Fibroblast of skin of right quadriceps (primary cell): ENCODE data around the gene CDC42BPB.

Source experiments
- DNase-seq: peaks from one replicate; pipeline ENCODE4 v3.0.0-alpha.2; 2013

Gene CDC42BPB

GRCh38 chr14:103057372-103058163 is at the start of gene CDC42BPB:
Gene CDC42BPB (minus strand): TSS chr14:103057549. CDS start chr14:103057173, 376 bp downstream.
- DNase-seq: peak; percentile 94

GRCh38 chr14:103105580-103106150 is 48.3 kb upstream of the CDC42BPB start:
- no peak for DNase-seq

GRCh38 chr14:103104654-103105452 is 47.5 kb upstream of the CDC42BPB start:
- peak; percentile 32 for DNase-seq

- no peak for DNase-seq
These were observed 47.0 kb upstream of the CDC42BPB start for GRCh38 chr14:103104389-103104653.

- no peak for DNase-seq
These were observed 46.4 kb upstream of the CDC42BPB start for GRCh38 chr14:103103461-103104388.

GRCh38 chr14:103102689-103103260 is 45.4 kb upstream of the CDC42BPB start:
- no peak for DNase-seq

GRCh38 chr14:103101963-103102688 is 44.8 kb upstream of the CDC42BPB start:
- no peak for DNase-seq

- no peak for DNase-seq
These were observed 44.1 kb upstream of the CDC42BPB start for GRCh38 chr14:103101257-103101962.

GRCh38 chr14:103100281-103101121 is 43.2 kb upstream of the CDC42BPB start:
- no peak for DNase-seq

- no peak for DNase-seq
These were observed 42.5 kb upstream of the CDC42BPB start for GRCh38 chr14:103099733-103100280.

GRCh38 chr14:103099081-103099732 is 41.9 kb upstream of the CDC42BPB start:
- no peak for DNase-seq

- DNase-seq: no peak
These were observed 40.9 kb upstream of the CDC42BPB start for GRCh38 chr14:103097994-103098957.

- DNase-seq: no peak
These were observed 40.1 kb upstream of the CDC42BPB start for GRCh38 chr14:103097244-103097993.

- DNase-seq: no peak
These were observed 39.0 kb upstream of the CDC42BPB start for GRCh38 chr14:103096387-103096786.

GRCh38 chr14:103095210-103095778 is 37.9 kb upstream of the CDC42BPB start:
- DNase-seq: no peak

GRCh38 chr14:103094406-103095209 is 37.3 kb upstream of the CDC42BPB start, which contains the start of gene EXOC3L4:
Gene EXOC3L4 (plus strand): TSS chr14:103094725. CDS start chr14:103100220, 5,495 bp downstream.
- DNase-seq: no peak
